ENCODE results near the gene SIAH1. TPM values are rescaled to one million over a fixed set of nuclear protein-coding genes. Genes with fewer than 3 reads are reported as not detected.
"Not testable (repeated sequence)": the region's sequence is repeated elsewhere in the genome, so short reads cannot be mapped to it uniquely, and the experiment has no call there.

The SIAH1 gene
- total RNA-seq, 8 experiments from 2014 or later = 9.0 to 46.2 (median 37.9) TPM

GRCh38 chr16:48358419-48358818, 26.8 kb downstream of the SIAH1 start:
- Histone ChIP-seq H3K27ac (no peak overlapping the region), H3K4me1 (replicated peaks in 1 of 2) (peaks cover 0 to 6% of the 10 kb centered on the region in 2 donors), H3K4me3 (no peak overlapping the region)
- in situ Hi-C loops (cut with MboI; ENCODE audit: low pct_unique_long_range_greater_than_20kb in 2 of 9, low sequenced_read_pairs in 9 of 9, unreplicated experiment in 9 of 9) = loop anchor here in 2 of 9 experiments (10.0 to 25.0 kb wide), 3 partner anchors 179 to 266 kb away; partner anchors contain the start of gene N4BP1 (in 1 of the 2)
- WGBS, 10 experiments = 79 to 100% (median 100%) methylated on average over 1 to 3 of the region's 3 CpGs; no CpG with 5 or more reads in 3 of the 10 experiments
- ATAC-seq (replicated peaks in 6 of 8) = no peak

- 88 to 100% (median 100%) methylated on average over 1 to 4 of the region's 4 CpGs; no CpG with 5 or more reads in 3 of the 10 experiments for WGBS, 10 experiments
- H3K4me3 ChIP-seq = no peak overlapping the region
- in situ Hi-C loops (cut with MboI; ENCODE audit: low pct_unique_long_range_greater_than_20kb in 2 of 9, low sequenced_read_pairs in 9 of 9, unreplicated experiment in 9 of 9) = loop anchor here in 2 of 9 experiments (10.0 to 25.0 kb wide), 3 partner anchors 180 to 268 kb away; partner anchors contain the start of gene N4BP1 (in 1 of the 2)
- ATAC-seq (replicated peaks in 6 of 8) = no peak
- no peak overlapping the region for H3K27ac ChIP-seq
- H3K4me1 ChIP-seq (replicated peaks in 1 of 2) = peaks cover 0 to 4% of the 10 kb centered on the region in 2 donors
Measured at GRCh38 chr16:48356633-48357376, 28.4 kb downstream of the SIAH1 start.

- Histone ChIP-seq H3K4me3 (no peak overlapping the region), H3K27ac (no peak overlapping the region), H3K4me1 (replicated peaks in 1 of 2) (no peaks in the 10 kb centered on the region)
- ATAC-seq (replicated peaks in 6 of 8) = no peak
- 64 to 100% (median 94%) methylated on average over 1 to 9 of the region's 11 CpGs for WGBS, 10 experiments
- in situ Hi-C loops (cut with MboI; ENCODE audit: low pct_unique_long_range_greater_than_20kb in 2 of 9, low sequenced_read_pairs in 9 of 9, unreplicated experiment in 9 of 9) = loop anchor here in 2 of 9 experiments (10.0 to 25.0 kb wide), 3 partner anchors 182 to 270 kb away; partner anchors contain the start of gene N4BP1 (in 1 of the 2)
Measured at GRCh38 chr16:48354877-48355855, 30.0 kb downstream of the SIAH1 start.

GRCh38 chr16:48354385-48354784, 30.8 kb downstream of the SIAH1 start:
- not testable (repeated sequence) for H3K4me3 ChIP-seq; ATAC-seq (replicated peaks in 6 of 8); H3K27ac ChIP-seq; H3K4me1 ChIP-seq (replicated peaks in 1 of 2)
- 90 to 100% (median 98%) methylated on average over 1 to 3 of the region's 5 CpGs; no CpG with 5 or more reads in 4 of the 10 experiments for WGBS, 10 experiments
- in situ Hi-C loops (cut with MboI; ENCODE audit: low pct_unique_long_range_greater_than_20kb in 2 of 9, low sequenced_read_pairs in 9 of 9, unreplicated experiment in 9 of 9) = loop anchor here in 2 of 9 experiments (10.0 to 25.0 kb wide), 3 partner anchors 183 to 270 kb away; partner anchors contain the start of gene N4BP1 (in 1 of the 2)

GRCh38 chr16:48353565-48354163, 31.5 kb downstream of the SIAH1 start:
- Histone ChIP-seq H3K4me3 (no peak overlapping the region), H3K27ac (no peak overlapping the region), H3K4me1 (replicated peaks in 1 of 2) (no peaks in the 10 kb centered on the region)
- in situ Hi-C loops (cut with MboI; ENCODE audit: low pct_unique_long_range_greater_than_20kb in 2 of 9, low sequenced_read_pairs in 9 of 9, unreplicated experiment in 9 of 9) = loop anchor here in 2 of 9 experiments (10.0 to 25.0 kb wide), 3 partner anchors 184 to 271 kb away; partner anchors contain the start of gene N4BP1 (in 1 of the 2)
- ATAC-seq (replicated peaks in 6 of 8) = peak; percentile 65 to 95 (median 84)
- 0 to 53% (median 40%) methylated on average over 1 to 6 of the region's 7 CpGs; no CpG with 5 or more reads in 2 of the 10 experiments for WGBS, 10 experiments

- H3K27ac ChIP-seq = no peak overlapping the region
- no peak for ATAC-seq (replicated peaks in 6 of 8)
- no peak overlapping the region for H3K4me3 ChIP-seq
- peaks cover 0 to 7% of the 10 kb centered on the region in 2 donors for H3K4me1 ChIP-seq (replicated peaks in 1 of 2)
- 63 to 100% (median 80%) methylated on average over 1 to 5 of the region's 7 CpGs; no CpG with 5 or more reads in 3 of the 10 experiments for WGBS, 10 experiments
- in situ Hi-C loops (cut with MboI; ENCODE audit: low pct_unique_long_range_greater_than_20kb in 2 of 9, low sequenced_read_pairs in 9 of 9, unreplicated experiment in 9 of 9) = loop anchor here in 2 of 9 experiments (10.0 to 25.0 kb wide), 3 partner anchors 184 to 272 kb away; partner anchors contain the start of gene N4BP1 (in 1 of the 2)
Measured at GRCh38 chr16:48352648-48353390, 32.4 kb downstream of the SIAH1 start.

DNA sequence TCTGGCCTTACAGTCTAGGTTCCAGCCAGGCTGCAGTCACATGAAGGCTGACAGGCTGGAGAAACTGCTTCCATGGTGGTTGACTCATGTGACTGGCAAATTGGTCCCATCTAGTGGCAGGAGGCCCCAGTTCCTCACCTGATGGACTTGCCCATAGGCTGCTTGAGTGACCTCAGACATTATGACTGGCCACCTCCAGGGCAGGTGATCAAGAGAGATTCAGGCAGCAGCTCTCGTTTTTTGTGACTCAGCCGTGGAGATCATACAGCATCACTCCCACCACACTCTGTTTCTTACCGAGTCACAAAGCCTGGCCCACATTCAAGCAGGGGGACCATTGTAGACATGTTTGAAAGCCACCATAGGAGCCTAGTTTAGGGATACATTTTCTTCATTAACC, 34.5 kb downstream of the SIAH1 start:
- peak in 2 of 8 experiments; percentile 15 for ATAC-seq (replicated peaks in 6 of 8)
- in situ Hi-C loops (cut with MboI; ENCODE audit: low pct_unique_long_range_greater_than_20kb in 2 of 9, low sequenced_read_pairs in 9 of 9, unreplicated experiment in 9 of 9) = loop anchor here in 2 of 9 experiments (10.0 to 25.0 kb wide), 3 partner anchors 187 to 274 kb away; partner anchors contain the start of gene N4BP1 (in 1 of the 2)
- H3K27ac ChIP-seq = no peak overlapping the region

DNA sequence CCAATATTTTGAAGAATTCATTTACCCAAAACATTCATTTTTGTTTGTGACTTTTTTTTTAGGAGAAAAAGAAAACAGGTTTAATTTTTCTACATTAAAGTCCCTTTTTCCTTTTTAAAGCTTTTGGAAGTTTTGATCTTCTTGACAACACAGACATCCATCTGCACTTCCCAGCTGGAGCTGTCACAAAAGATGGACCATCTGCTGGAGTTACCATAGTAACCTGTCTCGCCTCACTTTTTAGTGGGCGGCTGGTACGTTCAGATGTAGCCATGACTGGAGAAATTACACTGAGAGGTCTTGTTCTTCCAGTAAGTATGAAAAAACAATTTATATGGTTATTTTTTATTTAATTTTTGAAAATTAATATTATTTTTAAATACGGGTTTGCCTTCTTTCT, 37.2 kb downstream of the SIAH1 start:
- 12 to 100% (median 40%) methylated on average over 3 to 4 of the region's 4 CpGs; no CpG with 5 or more reads in 1 of the 10 experiments for WGBS, 10 experiments
- no peak overlapping the region for H3K4me3 ChIP-seq
- peak in 4 of 8 experiments; percentile 43 to 57 (median 45) for ATAC-seq (replicated peaks in 6 of 8)
- H3K4me1 ChIP-seq (replicated peaks in 1 of 2) = peaks cover 0 to 7% of the 10 kb centered on the region in 2 donors
- H3K27ac ChIP-seq = no peak overlapping the region
- in situ Hi-C loops (cut with MboI; ENCODE audit: low pct_unique_long_range_greater_than_20kb in 2 of 9, low sequenced_read_pairs in 9 of 9, unreplicated experiment in 9 of 9) = loop anchor here in 1 of 9 experiments (25.0 kb wide), 1 partner anchor 264 kb away; the partner anchor contains the start of gene N4BP1

More for the DNA sequence above, 34.5 kb downstream of the SIAH1 start:
- peaks cover 0 to 7% of the 10 kb centered on the region in 2 donors for H3K4me1 ChIP-seq (replicated peaks in 1 of 2)
- no peak overlapping the region for H3K4me3 ChIP-seq
- 62 to 93% (median 93%) methylated on average over 2 to 3 of the region's 3 CpGs; no CpG with 5 or more reads in 7 of the 10 experiments for WGBS, 10 experiments

DNA sequence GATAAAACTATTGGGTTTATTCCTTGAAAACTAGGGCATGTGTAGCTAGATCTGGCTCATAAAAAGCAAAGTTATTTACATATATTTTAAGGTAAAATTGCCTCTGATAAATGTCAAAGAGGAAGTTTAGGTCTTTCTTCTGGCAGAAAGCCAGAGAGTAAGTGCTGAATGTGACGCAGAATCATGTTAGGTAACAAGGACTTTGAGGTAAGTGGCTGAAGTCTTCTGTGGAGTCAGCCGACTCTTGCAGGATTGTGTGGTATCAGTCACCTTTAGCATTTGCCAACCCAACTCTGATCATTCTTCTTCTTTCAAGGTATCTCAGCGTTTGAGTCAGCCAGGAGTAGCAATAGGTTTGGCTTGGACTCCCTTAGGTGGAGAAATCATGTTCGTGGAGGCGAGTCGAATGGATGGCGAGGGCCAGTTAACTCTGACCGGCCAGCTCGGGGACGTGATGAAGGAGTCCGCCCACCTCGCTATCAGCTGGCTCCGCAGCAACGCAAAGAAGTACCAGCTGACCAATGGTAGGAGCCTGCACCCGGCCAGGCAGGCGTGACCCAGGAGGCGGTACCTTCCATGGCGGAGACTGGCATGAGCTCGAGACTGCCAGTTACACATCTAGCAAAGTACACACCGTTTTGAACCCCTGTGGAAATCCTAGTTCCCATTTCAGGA, 37.9 kb downstream of the SIAH1 start:
- H3K27ac ChIP-seq = no peak overlapping the region
- WGBS, 10 experiments = 80 to 100% (median 88%) methylated on average over 1 to 13 of the region's 20 CpGs; no CpG with 5 or more reads in 1 of the 10 experiments
- in situ Hi-C loops (cut with MboI; ENCODE audit: low pct_unique_long_range_greater_than_20kb in 2 of 9, low sequenced_read_pairs in 9 of 9, unreplicated experiment in 9 of 9) = loop anchor here in 1 of 9 experiments (25.0 kb wide), 1 partner anchor 265 kb away; the partner anchor contains the start of gene N4BP1

GRCh38 chr16:48342591-48342990, 42.6 kb downstream of the SIAH1 start:
- no peak for ATAC-seq (replicated peaks in 6 of 8)
- 80 to 100% (median 100%) methylated on average over 1 to 2 of the region's 2 CpGs; no CpG with 5 or more reads in 6 of the 10 experiments for WGBS, 10 experiments
- Histone ChIP-seq H3K4me3 (no peak overlapping the region), H3K4me1 (replicated peaks in 1 of 2) (no peaks in the 10 kb centered on the region), H3K27ac (no peak overlapping the region)
- in situ Hi-C loops (cut with MboI; ENCODE audit: low pct_unique_long_range_greater_than_20kb in 2 of 9, low sequenced_read_pairs in 9 of 9, unreplicated experiment in 9 of 9) = loop anchor here in 1 of 9 experiments (25.0 kb wide), 1 partner anchor 270 kb away; the partner anchor contains the start of gene N4BP1

More for the DNA sequence above, 37.9 kb downstream of the SIAH1 start:
- peaks cover 0 to 7% of the 10 kb centered on the region in 2 donors for H3K4me1 ChIP-seq (replicated peaks in 1 of 2)
- ATAC-seq (replicated peaks in 6 of 8) = peak in 3 of 8 experiments; percentile 7 to 18 (median 7)
- no peak overlapping the region for H3K4me3 ChIP-seq
